Natural killer cell (primary cell): ENCODE measurements around the gene EMC1. TPM values are rescaled to one million over a fixed set of nuclear protein-coding genes. Genes with fewer than 3 reads are reported as not detected.

ENCODE experiments used
- ATAC-seq, 3 donors: fragments of 150-1000 bp in 2 of 3; fragments of 200-7000 bp in 1 of 3; cut with Tn5 transposase; 1 replicate in 1 of 3; 2 replicates in 2 of 3; pipeline ENCODE4 v1.10.0; 2021; ENCODE audit warnings: mild to moderate bottlenecking in 2 of 3, moderate library complexity in 2 of 3
- DNase-seq, 2 donors: peaks; one replicate each; pipeline versions ENCODE4 v3.0.0 to v3.0.0-alpha.2; 2013 to 2021; ENCODE audit warnings: mixed read lengths in 1 of 2
- H3K27ac ChIP-seq: one replicate; pipeline ENCODE4 v1.5.1; 2013; ENCODE audit warnings: mild to moderate bottlenecking, low read length
- H3K27me3 ChIP-seq: one replicate; pipeline ENCODE4 v1.6.1; 2013; ENCODE audit warnings: low read length; ENCODE audit not compliant: control insufficient read depth, insufficient read depth
- H3K36me3 ChIP-seq: one replicate; pipeline ENCODE4 v1.6.1; 2013; ENCODE audit warnings: low read length; ENCODE audit not compliant: control insufficient read depth, insufficient read depth
- H3K4me1 ChIP-seq: one replicate; pipeline ENCODE4 v1.6.1; 2013; ENCODE audit warnings: low read length; ENCODE audit not compliant: control insufficient read depth, insufficient read depth
- H3K4me3 ChIP-seq: one replicate; pipeline ENCODE4 v1.5.1; 2013; ENCODE audit warnings: low read length
- H3K9me3 ChIP-seq: one replicate; pipeline ENCODE4 v1.6.1; 2013; ENCODE audit warnings: low read length; ENCODE audit not compliant: control insufficient read depth, insufficient read depth
- H3K27ac Mint-ChIP-seq, 2 donors: one replicate each; pipeline ENCODE4 v1.8.0; 2022; ENCODE audit warnings: mild to moderate bottlenecking in 2 of 2, mixed read lengths in 2 of 2, moderate library complexity in 1 of 2
- H3K27me3 Mint-ChIP-seq, 2 donors: one replicate each; pipeline ENCODE4 v1.8.0; 2022; ENCODE audit warnings: low read depth in 2 of 2, mixed read lengths in 2 of 2
- H3K36me3 Mint-ChIP-seq: one replicate; pipeline ENCODE4 v1.8.0; 2022; ENCODE audit warnings: mixed read lengths
- H3K4me1 Mint-ChIP-seq, 2 donors: one replicate each; pipeline ENCODE4 v1.8.0; 2022; ENCODE audit warnings: mixed read lengths in 2 of 2
- H3K4me3 Mint-ChIP-seq: one replicate; pipeline ENCODE4 v1.8.0; 2022; ENCODE audit warnings: mild to moderate bottlenecking, moderate library complexity, mixed read lengths
- H3K9me3 Mint-ChIP-seq, 2 donors: one replicate each; pipeline ENCODE4 v1.8.0; 2022; ENCODE audit warnings: mixed read lengths in 2 of 2
- WGBS: methylation state at CpG from one replicate; pipeline ENCODE4 v1.1.7; 2013; ENCODE audit warnings: missing lambda C conversion rate; ENCODE audit not compliant: insufficient coverage; 5-methylcytosine and 5-hydroxymethylcytosine counted together
- intact Hi-C: fragments of 100-400 bp; cut with micrococcal nuclease; formaldehyde crosslinking; loops from one replicate; pipeline ENCODE4 v1.14.2; 2022
- total RNA-seq, 4 donors: library from RNA; stranded (reverse); fragments of 120-200 nt in 1 of 4; gene quantifications; one replicate each; pipeline versions ENCODE4 v1.2.3 to v1.2.4, GENCODE V29; 2013 to 2022
- TF ChIP-seq, protein P1 (sequence below): fragments of 200-600 bp; IDR thresholded peaks from one replicate; pipeline ENCODE4 v1.8.0; 2022; ENCODE audit warnings: antibody characterized with exemption

Gene EMC1
- total RNA-seq, 3 donors from 2014 or later (not counting 1 experiment from before 2014, with no cell fraction given) = 30.7 to 36.0 (median 33.5) TPM

DNA sequence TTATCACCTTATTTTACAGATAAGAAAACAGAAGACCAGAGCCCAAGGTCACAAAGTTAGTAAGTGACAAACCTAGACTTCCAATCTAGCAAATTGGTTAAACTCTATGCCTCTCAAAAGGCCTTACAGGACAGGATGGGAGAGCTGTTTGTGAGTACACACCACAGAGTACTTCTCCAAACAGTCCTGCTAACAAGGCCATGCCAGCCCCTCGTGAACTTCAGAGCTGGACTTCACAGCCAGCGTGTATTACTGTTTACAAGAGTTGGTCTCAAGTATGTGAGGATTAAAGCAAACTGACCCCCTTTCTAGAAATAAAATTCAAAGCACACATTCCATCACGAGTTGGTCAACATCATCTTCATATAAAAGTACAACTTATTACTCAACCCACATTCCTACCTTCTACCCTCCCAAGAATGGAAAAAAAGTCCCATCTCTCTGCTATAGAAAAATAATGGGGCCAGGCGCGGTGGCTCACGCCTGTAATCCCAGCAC lies 21.4 kb downstream of the EMC1 start:
- ATAC-seq (no peak), DNase-seq (no peak)
- H3K9me3 Mint-ChIP-seq = no peaks in the 10 kb centered on the region
- 97% methylated on average over 6 of the region's 6 CpGs for WGBS
- intact Hi-C loops = no loop called here
- H3K4me1 Mint-ChIP-seq = no peaks in the 10 kb centered on the region
- Histone ChIP-seq H3K36me3 (peaks cover 74% of the 10 kb centered on the region), H3K4me3 (no peak overlapping the region), H3K27ac (no peak overlapping the region), H3K27me3 (no peaks in the 10 kb centered on the region), H3K9me3 (no peaks in the 10 kb centered on the region), H3K4me1 (no peaks in the 10 kb centered on the region)
- peaks cover 13% of the 10 kb centered on the region for H3K36me3 Mint-ChIP-seq
- H3K27ac Mint-ChIP-seq = no peak overlapping the region
- TF ChIP-seq, protein P1, sequence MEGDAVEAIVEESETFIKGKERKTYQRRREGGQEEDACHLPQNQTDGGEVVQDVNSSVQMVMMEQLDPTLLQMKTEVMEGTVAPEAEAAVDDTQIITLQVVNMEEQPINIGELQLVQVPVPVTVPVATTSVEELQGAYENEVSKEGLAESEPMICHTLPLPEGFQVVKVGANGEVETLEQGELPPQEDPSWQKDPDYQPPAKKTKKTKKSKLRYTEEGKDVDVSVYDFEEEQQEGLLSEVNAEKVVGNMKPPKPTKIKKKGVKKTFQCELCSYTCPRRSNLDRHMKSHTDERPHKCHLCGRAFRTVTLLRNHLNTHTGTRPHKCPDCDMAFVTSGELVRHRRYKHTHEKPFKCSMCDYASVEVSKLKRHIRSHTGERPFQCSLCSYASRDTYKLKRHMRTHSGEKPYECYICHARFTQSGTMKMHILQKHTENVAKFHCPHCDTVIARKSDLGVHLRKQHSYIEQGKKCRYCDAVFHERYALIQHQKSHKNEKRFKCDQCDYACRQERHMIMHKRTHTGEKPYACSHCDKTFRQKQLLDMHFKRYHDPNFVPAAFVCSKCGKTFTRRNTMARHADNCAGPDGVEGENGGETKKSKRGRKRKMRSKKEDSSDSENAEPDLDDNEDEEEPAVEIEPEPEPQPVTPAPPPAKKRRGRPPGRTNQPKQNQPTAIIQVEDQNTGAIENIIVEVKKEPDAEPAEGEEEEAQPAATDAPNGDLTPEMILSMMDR = no peak
- no peak overlapping the region for H3K4me3 Mint-ChIP-seq
- no peaks in the 10 kb centered on the region for H3K27me3 Mint-ChIP-seq

DNA sequence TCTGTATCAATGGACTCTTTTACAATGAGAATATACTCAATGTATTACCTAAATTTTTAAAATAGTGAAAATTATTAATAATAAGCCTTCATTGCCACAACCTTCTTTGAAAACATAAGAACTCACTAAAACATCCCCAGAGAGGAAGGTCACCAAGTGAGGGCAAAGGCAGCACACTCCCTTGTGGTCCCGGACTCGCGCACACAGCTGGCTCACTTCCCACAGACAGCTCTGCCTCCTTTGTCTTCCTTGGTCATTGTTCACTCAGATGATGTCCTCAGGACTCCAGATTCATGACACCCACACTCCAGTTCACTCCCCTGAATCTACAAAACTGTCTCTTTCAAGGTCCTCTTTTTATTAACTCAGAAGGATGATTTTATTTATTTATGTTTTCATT lies 22.1 kb downstream of the EMC1 start:
- Mint-ChIP-seq H3K36me3 (peaks cover 13% of the 10 kb centered on the region), H3K4me3 (no peak overlapping the region), H3K4me1 (no peaks in the 10 kb centered on the region), H3K27me3 (no peaks in the 10 kb centered on the region), H3K27ac (no peak overlapping the region), H3K9me3 (no peaks in the 10 kb centered on the region)
- ATAC-seq = no peak
- Histone ChIP-seq H3K27ac (no peak overlapping the region), H3K36me3 (peaks cover 74% of the 10 kb centered on the region), H3K27me3 (no peaks in the 10 kb centered on the region), H3K9me3 (no peaks in the 10 kb centered on the region), H3K4me3 (no peak overlapping the region), H3K4me1 (no peaks in the 10 kb centered on the region)
- WGBS = 93% methylated on average over 3 of the region's 3 CpGs
- TF ChIP-seq, protein P1 = no peak
- intact Hi-C loops = no loop called here
- no peak for DNase-seq

- DNase-seq = no peak
- H3K4me1 ChIP-seq = no peaks in the 10 kb centered on the region
- intact Hi-C loops = no loop called here
- peaks cover 72% of the 10 kb centered on the region for H3K36me3 ChIP-seq
- H3K27ac ChIP-seq = no peak overlapping the region
- H3K4me3 Mint-ChIP-seq = no peak overlapping the region
- H3K27ac Mint-ChIP-seq = no peak overlapping the region
- TF ChIP-seq, protein P1 = no peak
- ATAC-seq = no peak
- 92% methylated on average over 13 of the region's 15 CpGs for WGBS
- H3K36me3 Mint-ChIP-seq = peaks cover 33% of the 10 kb centered on the region
- H3K9me3 ChIP-seq = no peaks in the 10 kb centered on the region
- no peaks in the 10 kb centered on the region for H3K27me3 Mint-ChIP-seq
- no peaks in the 10 kb centered on the region for H3K9me3 Mint-ChIP-seq
- no peak overlapping the region for H3K4me3 ChIP-seq
- no peaks in the 10 kb centered on the region for H3K27me3 ChIP-seq
- H3K4me1 Mint-ChIP-seq = no peaks in the 10 kb centered on the region
These were observed 28.1 kb downstream of the EMC1 start for GRCh38 chr1:19222979-19223824.
